ENCODE results near the gene CDC20.
A peak's percentile ranks its signal among the peaks of the same experiment; 100 is the strongest.

The CDC20 gene

GRCh38 chr1:43329995-43330751, 28.6 kb upstream of the CDC20 start:
- peak; percentile 48 for DNase-seq

DNA sequence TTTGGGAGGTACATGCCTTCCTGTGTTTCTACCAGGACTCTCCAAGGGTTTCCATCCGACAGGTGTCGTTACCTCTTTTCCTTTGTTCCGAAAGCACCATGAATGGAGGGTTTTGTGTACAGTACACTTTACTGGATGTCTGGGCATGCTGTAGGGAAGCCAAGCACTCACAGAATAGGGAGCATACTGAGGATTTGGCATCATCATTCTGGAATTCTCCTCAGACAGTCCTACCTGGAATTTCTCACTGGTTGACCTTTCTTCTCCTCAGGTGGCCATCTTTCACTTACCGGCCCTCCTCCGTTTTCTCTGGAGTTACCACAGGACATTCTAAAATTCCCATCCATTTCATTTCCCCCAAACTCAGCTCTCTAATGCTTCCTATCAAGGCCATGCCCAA, 27.1 kb upstream of the CDC20 start:
- DNase-seq, result no peak

DNA sequence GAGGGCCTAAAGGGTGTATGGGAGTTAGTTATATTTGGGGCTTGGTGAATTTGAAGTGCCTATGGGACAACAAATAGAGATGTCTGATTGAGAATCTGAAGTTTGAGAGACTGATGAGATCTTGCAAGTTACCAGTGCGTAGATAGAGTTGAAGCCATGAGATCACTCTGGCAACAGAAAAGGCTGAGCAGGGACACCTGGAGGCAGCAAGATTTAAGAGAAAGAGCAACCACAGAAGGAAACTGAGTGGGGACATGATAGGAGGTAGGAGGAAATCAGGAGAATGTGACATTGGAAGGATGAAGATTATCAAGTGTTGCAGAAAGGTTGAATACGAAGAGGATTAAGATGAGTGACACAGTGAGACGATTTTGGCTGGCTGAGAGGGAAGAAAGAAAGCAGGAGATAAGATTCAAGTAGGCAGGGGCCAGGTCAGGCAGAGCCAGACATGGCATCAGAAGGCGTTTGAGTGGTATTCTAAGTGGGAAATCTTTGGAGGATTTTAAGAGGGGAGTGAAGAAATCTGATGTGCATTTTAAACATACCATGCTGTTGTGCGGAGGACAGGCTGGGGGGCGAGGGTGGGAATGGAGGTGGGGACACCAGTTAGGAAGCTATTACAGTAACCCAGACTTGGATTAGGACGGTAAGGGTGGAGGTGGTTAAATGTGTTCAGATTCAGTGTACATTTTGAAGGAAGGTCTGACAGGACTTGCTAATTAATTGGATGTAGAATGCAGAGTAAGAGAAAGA, 24.2 kb upstream of the CDC20 start:
- DNase-seq, result no peak

DNA sequence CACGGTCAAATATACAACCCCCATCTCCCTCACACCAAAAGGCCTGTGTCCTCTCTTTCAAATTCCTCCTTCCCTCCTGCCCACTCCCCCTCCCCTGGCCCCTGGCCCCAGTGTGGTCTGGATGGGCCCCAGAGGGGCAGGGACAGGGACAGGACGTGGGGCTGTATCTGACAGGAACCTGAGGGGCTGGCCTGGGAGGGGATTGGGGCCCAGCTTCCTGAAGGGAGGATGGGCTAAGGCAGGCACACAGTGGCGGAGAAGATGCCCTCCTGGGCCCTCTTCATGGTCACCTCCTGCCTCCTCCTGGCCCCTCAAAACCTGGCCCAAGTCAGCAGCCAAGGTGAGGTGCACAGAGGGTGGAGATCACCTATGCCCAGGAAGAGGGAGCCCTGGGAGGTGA, 21.2 kb upstream of the CDC20 start, which contains the start of gene MPL:
TSS of gene MPL (plus strand) at position 231 of the 400 bp plus-strand sequence. CDS start at position 262, 31 bp downstream.
- no peak for DNase-seq

DNA sequence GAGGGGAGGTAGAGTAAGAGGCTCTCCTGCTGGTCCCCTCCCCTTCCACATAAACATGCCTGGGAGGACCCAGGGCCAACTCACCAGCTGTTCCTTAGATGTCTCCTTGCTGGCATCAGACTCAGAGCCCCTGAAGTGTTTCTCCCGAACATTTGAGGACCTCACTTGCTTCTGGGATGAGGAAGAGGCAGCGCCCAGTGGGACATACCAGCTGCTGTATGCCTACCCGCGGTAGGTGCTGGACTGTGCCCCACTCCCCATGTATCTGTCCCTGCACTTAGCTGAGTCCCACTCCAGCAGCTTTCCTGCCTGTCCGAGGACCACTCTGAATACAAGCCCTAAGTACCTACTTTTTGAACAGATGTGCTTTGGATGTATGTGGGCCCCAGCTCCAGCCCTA, 20.8 kb upstream of the CDC20 start:
- no peak for DNase-seq

- no peak for DNase-seq
These were observed 19.1 kb upstream of the CDC20 start for GRCh38 chr1:43339584-43340232.

- DNase-seq, result no peak
These were observed 18.2 kb upstream of the CDC20 start for GRCh38 chr1:43340559-43340958.

- DNase-seq, result no peak
These were observed 14.4 kb upstream of the CDC20 start for GRCh38 chr1:43344267-43344850.

DNA sequence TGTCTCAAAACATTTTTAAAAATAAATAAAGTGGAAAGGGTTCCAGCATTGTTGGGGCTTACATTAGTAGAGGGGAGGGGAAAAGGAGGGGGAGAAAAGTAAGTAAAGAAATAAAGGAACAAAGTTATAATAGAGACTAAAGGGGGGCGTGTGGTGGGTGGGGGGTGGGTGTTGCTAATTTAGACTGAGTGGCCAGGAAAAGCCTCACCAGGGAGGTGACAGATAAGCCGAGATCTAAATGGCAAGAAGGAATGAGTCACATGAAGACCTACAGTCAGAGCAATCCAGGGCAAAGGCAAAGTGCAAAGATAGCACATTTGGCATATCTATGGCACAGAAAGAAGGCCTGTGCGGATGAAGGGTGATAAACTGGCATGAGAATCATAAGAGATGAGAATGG, 13.7 kb upstream of the CDC20 start:
- no peak for DNase-seq

DNA sequence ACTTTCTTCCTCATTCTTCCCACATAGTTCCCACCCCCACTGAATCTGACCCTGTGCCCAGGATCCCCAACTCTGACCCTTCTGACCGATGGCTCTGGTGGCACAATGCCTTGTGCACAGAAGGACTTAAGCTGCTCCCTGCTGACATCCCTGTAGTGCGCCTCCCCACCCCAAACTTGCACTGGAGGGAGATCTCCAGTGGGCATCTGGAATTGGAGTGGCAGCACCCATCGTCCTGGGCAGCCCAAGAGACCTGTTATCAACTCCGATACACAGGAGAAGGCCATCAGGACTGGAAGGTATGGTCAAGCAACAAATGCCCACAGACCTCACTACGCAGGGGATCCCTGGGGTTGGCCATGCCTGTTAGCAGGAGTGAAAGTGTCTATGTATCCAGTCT, 12.1 kb upstream of the CDC20 start:
- DNase-seq, result no peak

- no peak for DNase-seq
These were observed 10.4 kb upstream of the CDC20 start for GRCh38 chr1:43348343-43348808.

DNA sequence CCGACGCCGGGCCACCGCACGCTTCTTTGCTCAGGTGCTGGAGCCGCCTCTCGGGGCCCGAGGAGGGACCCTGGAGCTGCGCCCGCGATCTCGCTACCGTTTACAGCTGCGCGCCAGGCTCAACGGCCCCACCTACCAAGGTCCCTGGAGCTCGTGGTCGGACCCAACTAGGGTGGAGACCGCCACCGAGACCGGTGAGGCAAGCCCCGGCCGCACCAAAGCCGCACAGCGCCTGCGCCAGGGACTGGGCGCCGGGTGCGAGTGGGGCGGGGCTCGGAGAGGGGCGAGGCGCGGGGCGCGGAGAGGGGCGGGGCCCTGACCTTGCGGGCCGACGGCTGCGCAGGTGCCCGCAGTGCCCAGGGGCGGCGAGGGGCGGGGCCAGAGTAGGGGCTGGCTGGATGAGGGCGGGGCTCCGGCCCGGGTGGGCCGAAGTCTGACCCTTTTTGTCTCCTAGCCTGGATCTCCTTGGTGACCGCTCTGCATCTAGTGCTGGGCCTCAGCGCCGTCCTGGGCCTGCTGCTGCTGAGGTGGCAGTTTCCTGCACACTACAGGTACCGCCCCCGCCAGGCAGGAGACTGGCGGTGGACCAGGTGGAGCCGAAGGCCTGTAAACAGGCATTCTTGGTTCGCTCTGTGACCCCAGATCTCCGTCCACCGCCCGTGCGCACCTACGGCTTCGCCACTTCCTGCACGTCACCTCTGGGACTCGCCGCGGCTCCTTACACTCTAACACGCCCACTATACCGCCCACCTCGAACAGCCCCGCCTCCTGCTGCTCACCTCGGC, 9.8 kb upstream of the CDC20 start:
- DNase-seq, result no peak

DNA sequence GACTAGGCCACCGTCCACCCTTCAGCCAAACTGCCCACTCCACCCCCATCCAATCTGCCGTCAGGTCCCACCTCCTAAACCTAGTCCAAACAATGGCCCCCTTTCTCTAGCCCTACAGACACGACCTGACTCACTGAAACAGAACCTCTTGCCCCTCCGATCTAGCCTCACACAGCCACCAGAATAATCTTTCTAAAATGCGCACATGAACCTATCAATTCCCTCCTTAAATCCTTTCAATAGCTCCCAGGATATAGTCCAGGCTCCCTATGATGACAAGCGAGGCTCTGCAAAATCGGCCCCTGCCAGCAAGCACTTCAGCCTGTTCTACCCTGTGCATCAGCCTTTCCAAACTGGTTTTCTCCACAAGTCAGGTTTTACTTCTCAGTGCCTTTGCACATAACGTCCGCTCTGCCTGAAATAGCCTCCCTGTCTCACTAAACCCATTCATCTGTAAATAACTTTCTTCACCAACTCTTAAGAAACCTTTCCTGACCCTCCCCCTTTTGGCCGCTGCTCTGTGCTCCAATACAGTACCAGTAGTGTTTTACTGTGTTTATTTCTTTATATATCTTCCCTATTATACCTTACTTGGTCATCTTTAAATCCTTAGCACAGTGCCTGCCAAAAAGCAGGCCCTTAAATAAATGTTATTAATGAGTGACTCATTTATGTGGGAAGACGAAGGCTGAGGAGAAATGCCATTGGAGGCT, 9.0 kb upstream of the CDC20 start:
- peak; percentile 69 for DNase-seq

DNA sequence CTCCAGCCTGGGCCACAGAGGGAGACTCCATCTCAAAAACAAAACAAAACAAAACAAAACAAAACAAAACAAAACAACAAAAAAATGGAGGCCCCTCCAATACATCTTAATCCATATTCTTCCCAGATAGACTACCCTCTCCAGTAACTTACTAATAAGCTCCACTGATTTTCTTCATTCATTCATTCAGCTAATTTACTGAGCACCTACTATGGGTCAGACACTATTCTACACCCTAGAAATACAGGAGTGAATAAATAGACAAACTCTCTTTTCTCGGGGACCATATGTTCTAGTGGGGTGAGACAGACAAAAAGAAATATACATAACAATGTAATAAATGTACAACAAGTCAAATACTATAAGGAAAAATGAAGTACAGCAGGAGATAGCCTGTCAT, 7.8 kb upstream of the CDC20 start:
- no peak for DNase-seq

GRCh38 chr1:43351421-43352350, 7.1 kb upstream of the CDC20 start:
- no peak for DNase-seq

GRCh38 chr1:43352351-43352705, 6.5 kb upstream of the CDC20 start:
- DNase-seq, result no peak

GRCh38 chr1:43352881-43353280, 5.9 kb upstream of the CDC20 start:
- DNase-seq, result no peak

GRCh38 chr1:43354471-43354870, 4.3 kb upstream of the CDC20 start:
- no peak for DNase-seq

- no peak for DNase-seq
These were observed 3.8 kb upstream of the CDC20 start for GRCh38 chr1:43354936-43355335.

- peak; percentile 29 for DNase-seq
These were observed 1.5 kb upstream of the CDC20 start for GRCh38 chr1:43357251-43357650.
